HepG2 (cell line): ENCODE results near the gene ZFP36. TPM values are rescaled to one million over a fixed set of nuclear protein-coding genes. Genes with fewer than 3 reads are reported as not detected.
A peak's percentile ranks its signal among the peaks of the same experiment; 100 is the strongest.

Experiments
- ARID4A ChIP-seq: sonication (generic); formaldehyde crosslinking; IDR thresholded peaks from 2 replicates; pipeline ENCODE4 v1.5.0; 2020; ENCODE audit warnings: mild to moderate bottlenecking, missing genetic modification reagents, borderline replicate concordance
- ATRX ChIP-seq: sonication (generic); formaldehyde crosslinking; IDR thresholded peaks from 2 replicates; pipeline ENCODE4 v1.4.0; 2020; ENCODE audit warnings: missing genetic modification reagents, borderline replicate concordance
- GPBP1L1 ChIP-seq: sonication (generic); formaldehyde crosslinking; IDR thresholded peaks from 2 replicates; pipeline ENCODE4 v1.5.0; 2020; ENCODE audit warnings: mild to moderate bottlenecking, missing genetic modification reagents
- GTF2F1 ChIP-seq: fragments of 150-350 bp; IDR thresholded peaks from 2 replicates; pipeline ENCODE4 v1.6.1; 2014; ENCODE audit warnings: low read length
- IRF9 ChIP-seq: sonication (generic); formaldehyde crosslinking; IDR thresholded peaks from 2 replicates; pipeline ENCODE4 v1.8.0; 2022; ENCODE audit warnings: missing genetic modification reagents, mild to moderate bottlenecking, borderline replicate concordance
- PAXIP1 ChIP-seq: sonication (generic); formaldehyde crosslinking; conservative IDR thresholded peaks from 2 replicates; pipeline ENCODE4 v1.4.0; 2020; ENCODE audit warnings: mild to moderate bottlenecking, missing genetic modification reagents, moderate library complexity
- SOX13 ChIP-seq, 3 experiments: fragments of 450-650 bp in 1 of 3; sonication (generic) in 1 of 3; formaldehyde crosslinking in 1 of 3; IDR thresholded peaks in 2 of 3; conservative IDR thresholded peaks in 1 of 3; 2 replicates each; pipeline versions ENCODE4 v1.5.0 to v1.6.1; 2016 to 2020; ENCODE audit warnings: antibody characterized with exemption in 1 of 3, mild to moderate bottlenecking in 1 of 3, missing compliant biosample characterization in 1 of 3, missing genetic modification reagents in 1 of 3, moderate library complexity in 1 of 3
- SRSF1 ChIP-seq: fragments of 200-400 bp; formaldehyde crosslinking; optimal IDR thresholded peaks from 2 replicates; pipeline ENCODE3; 2017; ENCODE audit warnings: mild to moderate bottlenecking, low read depth, low read length, moderate library complexity
- SRY ChIP-seq: sonication (generic); formaldehyde crosslinking; IDR thresholded peaks from 2 replicates; pipeline ENCODE4 v1.8.0; 2022; ENCODE audit warnings: mild to moderate bottlenecking, missing genetic modification reagents
- THRA ChIP-seq: sonication (generic); formaldehyde crosslinking; IDR thresholded peaks from 2 replicates; pipeline ENCODE4 v1.4.0; 2020; ENCODE audit warnings: missing genetic modification reagents, borderline replicate concordance
- ZNF280B ChIP-seq: sonication (generic); formaldehyde crosslinking; IDR thresholded peaks from 2 replicates; pipeline ENCODE4 v1.5.0; 2020; ENCODE audit warnings: missing genetic modification reagents, mild to moderate bottlenecking, borderline replicate concordance
- ZNF891 ChIP-seq: sonication (generic); formaldehyde crosslinking; IDR thresholded peaks from 2 replicates; pipeline ENCODE4 v1.5.0; 2020; ENCODE audit warnings: mild to moderate bottlenecking, missing genetic modification reagents
- polyA plus RNA-seq, 8 experiments: library from polyadenylated mRNA; depleted of rRNA in 3 of 8; stranded (reverse) in 7 of 8; unstranded in 1 of 8; fragments of >200 nt; fragmentation: Illumina TruSeq in 4 of 8; extraction: Trizol in 4 of 8; gene quantifications; 2 replicates each; pipeline versions ENCODE4 v1.2.1 to v1.2.3, GENCODE V29; 2011 to 2016; ENCODE audit warnings: low read depth in 4 of 8, missing spikeins in 1 of 8, mixed read lengths in 1 of 8; ENCODE audit not compliant: insufficient read depth in 1 of 8
- total RNA-seq, 5 experiments: library from RNA; depleted of rRNA; stranded (reverse); fragments of >200 nt; fragmentation: Illumina TruSeq; extraction: Trizol; gene quantifications; 2 replicates each; pipeline ENCODE4 v1.2.3, GENCODE V29; 2016; ENCODE audit warnings: low read depth in 1 of 5

ZFP36 gene
- total and polyA plus RNA-seq, 2 of the 13 experiments (the other 11 are each of a cell fraction or from before 2014, with no cell fraction given) = 1.4 to 1.7 TPM

- TF ChIP-seq PAXIP1 (CRISPR knock-in tag) (no peak), IRF9 (CRISPR knock-in tag) (no peak), SRY (CRISPR knock-in tag) (no peak), SOX13 (IDR thresholded peaks at IDR 0.05) (no peak), SOX13 (CRISPR knock-in tag; conservative IDR thresholded peaks at IDR 0.05 in 1 of 2, IDR thresholded peaks at IDR 0.05 in 1 of 2) (peak in 1 of 2 experiments; percentile 45; a peak in 1 of 4 replicates), GPBP1L1 (CRISPR knock-in tag) (no peak), ZNF280B (CRISPR knock-in tag) (no peak), ARID4A (CRISPR knock-in tag) (no peak), THRA (CRISPR knock-in tag) (no peak), ZNF891 (no peak), GTF2F1 (no peak), SRSF1 (no peak), ATRX (no peak)
Observed at GRCh38 chr19:39413272-39413910, 6.7 kb downstream of the ZFP36 start (continued).
